K562 (cell line): ENCODE results near the gene CREB5. TPM values are rescaled to one million over a fixed set of nuclear protein-coding genes. Genes with fewer than 3 reads are reported as not detected.

Experiments
- ATAC-seq: fragments of 200-7000 bp; cut with Tn5 transposase; 3 replicates; pipeline ENCODE4 v1.9.1; 2020; ENCODE audit warnings: moderate library complexity
- BruUV-seq: library from RNA; stranded (reverse); fragments of 400-500 nt; replicated peaks from 2 replicates; lab custom pipeline; 2021; lab: Mats Ljungman, UMichigan
- CTCF ChIA-PET: fragments of 300-600 bp; formaldehyde crosslinking; extraction: SDS; loops from one replicate; lab custom pipeline; 2021; ENCODE audit warnings: low intra/inter-chr PET ratio; lab: Yijun Ruan, JAX
- POLR2A ChIA-PET: fragments of 300-600, 350-650 bp; sonication (Branson Sonifier 250); formaldehyde crosslinking; extraction: SDS; loops from one replicate; lab custom pipeline; 2021; ENCODE audit warnings: antibody characterized with exemption, inconsistent platforms; lab: Yijun Ruan, JAX
- DNase-seq, 4 experiments: peaks; one replicate each; pipeline versions ENCODE4 v3.0.0 to v3.0.0-alpha.2; 2011 to 2018; ENCODE audit warnings: low spot score in 3 of 4, mixed read lengths in 3 of 4; ENCODE audit errors: extremely low read depth in 1 of 4
- FAIRE-seq: peaks from 2 replicates; lab custom pipeline; 2011; peaks lifted over from hg19 to GRCh38; lab: Jason Lieb, UNC
- H2AFZ ChIP-seq: 2 replicates; pipeline ENCODE4 v1.6.0; 2011; ENCODE audit warnings: low read depth, low read length, control low read depth, inconsistent platforms
- H3K27ac ChIP-seq: fragments of 200-600 bp; 3 replicates; pipeline ENCODE4 v1.8.0; 2011; ENCODE audit warnings: low read depth, mild to moderate bottlenecking, control low read depth, inconsistent platforms, low read length, moderate library complexity, mixed read lengths; ENCODE audit errors: extremely low read depth
- H3K27me3 ChIP-seq, 2 experiments: fragments of 300-600 bp in 1 of 2; 2 replicates in 1 of 2; 3 replicates in 1 of 2; pipeline versions ENCODE4 v1.6.0 to v1.8.0; 2011; ENCODE audit warnings: inconsistent platforms in 2 of 2, low read length in 2 of 2, mild to moderate bottlenecking in 1 of 2, mixed read lengths in 1 of 2, moderate library complexity in 1 of 2; ENCODE audit not compliant: control insufficient read depth in 2 of 2, insufficient read depth in 2 of 2
- H3K36me3 ChIP-seq: fragments of 300-600 bp; 3 replicates; pipeline ENCODE4 v1.8.0; 2011; ENCODE audit warnings: mild to moderate bottlenecking, low read length, inconsistent platforms; ENCODE audit not compliant: control insufficient read depth, insufficient read depth
- H3K4me1 ChIP-seq, 2 experiments: fragments of 200-600 bp in 1 of 2; replicated peaks in 1 of 2; 2 replicates in 1 of 2; 3 replicates in 1 of 2; pipeline versions ENCODE4 v1.5.1 to v1.8.0; 2011; ENCODE audit warnings: inconsistent platforms in 2 of 2, low read length in 2 of 2, mild to moderate bottlenecking in 1 of 2, mixed read lengths in 1 of 2, moderate library complexity in 1 of 2; ENCODE audit not compliant: control insufficient read depth in 2 of 2, insufficient read depth in 2 of 2
- H3K4me2 ChIP-seq: 2 replicates; pipeline ENCODE4 v1.6.1; 2011; ENCODE audit warnings: low read length, control low read depth, inconsistent platforms, mixed read lengths; ENCODE audit not compliant: insufficient read depth
- H3K4me3 ChIP-seq: fragments of 200-600 bp; sonication (generic), shearing (Covaris generic); 2 replicates; pipeline ENCODE4 v1.5.1; 2016; ENCODE audit warnings: control low read depth, inconsistent platforms
- H3K79me2 ChIP-seq: fragments of 200-600 bp; 3 replicates; pipeline ENCODE4 v1.8.0; 2011; ENCODE audit warnings: low read length, inconsistent platforms; ENCODE audit not compliant: control insufficient read depth, insufficient read depth
- H3K9ac ChIP-seq, 2 experiments: 2 replicates each; pipeline versions ENCODE4 v1.6.0 to v1.6.1; 2011; ENCODE audit warnings: low read depth in 2 of 2, low read length in 2 of 2, control low read depth in 1 of 2, inconsistent platforms in 1 of 2, mild to moderate bottlenecking in 1 of 2, mixed read lengths in 1 of 2; ENCODE audit not compliant: insufficient read depth in 1 of 2
- H3K9me1 ChIP-seq: one replicate; pipeline ENCODE4 v1.6.0; 2011; ENCODE audit warnings: inconsistent platforms, mild to moderate bottlenecking, low read length, moderate library complexity; ENCODE audit not compliant: control insufficient read depth, insufficient read depth
- H3K9me3 ChIP-seq: replicated peaks from 2 replicates; pipeline ENCODE4 v1.5.1; 2011; ENCODE audit warnings: low read depth, low read length, inconsistent platforms; ENCODE audit not compliant: control insufficient read depth, insufficient read depth
- H4K20me1 ChIP-seq: replicated peaks from 2 replicates; pipeline ENCODE4 v1.6.1; 2011; ENCODE audit warnings: low read length, inconsistent platforms, mixed read lengths; ENCODE audit not compliant: control insufficient read depth, insufficient read depth
- BMI1 ChIP-seq: fragments of 150-350 bp; IDR thresholded peaks from 2 replicates; pipeline ENCODE4 v1.6.1; 2014; ENCODE audit warnings: low read length
- BRD9 ChIP-seq: fragments of 450-650 bp; IDR thresholded peaks from 2 replicates; pipeline ENCODE4 v1.6.1; 2018; ENCODE audit warnings: low read depth; ENCODE audit not compliant: partially characterized antibody
- CHAMP1 ChIP-seq: fragments of 450-650 bp; IDR thresholded peaks from 2 replicates; pipeline ENCODE4 v1.6.1; 2016; ENCODE audit warnings: mild to moderate bottlenecking
- FOSL1 ChIP-seq: fragments of 200-800 bp; sonication (Bioruptor generic); conservative IDR thresholded peaks from 2 replicates; pipeline ENCODE4 v1.6.1; 2016; ENCODE audit warnings: missing genetic modification characterization, missing compliant biosample characterization
- GABPB2 ChIP-seq: fragments of 250-450 bp; sonication (Bioruptor Pico); conservative IDR thresholded peaks from 2 replicates; pipeline ENCODE4 v1.5.1; 2021; ENCODE audit warnings: mild to moderate bottlenecking
- KLF1 ChIP-seq: fragments of 450-650 bp; IDR thresholded peaks from 2 replicates; pipeline ENCODE4 v1.6.1; 2016; ENCODE audit warnings: missing genetic modification characterization, missing compliant biosample characterization
- LARP7 ChIP-seq: fragments of 450-650 bp; IDR thresholded peaks from 2 replicates; pipeline ENCODE4 v1.6.1; 2016
- MCM2 ChIP-seq: fragments of 450-650 bp; IDR thresholded peaks from 2 replicates; pipeline ENCODE4 v1.6.1; 2017; ENCODE audit warnings: low read depth, mild to moderate bottlenecking
- MED1 ChIP-seq: sonication (generic); formaldehyde crosslinking; IDR thresholded peaks from 2 replicates; pipeline ENCODE4 v1.8.1; 2023; ENCODE audit warnings: missing genetic modification reagents, borderline replicate concordance
- MYBL2 ChIP-seq, 2 experiments: fragments of 450-650 bp in 1 of 2; sonication (generic) in 1 of 2; formaldehyde crosslinking in 1 of 2; IDR thresholded peaks; 2 replicates each; pipeline versions ENCODE4 v1.6.1 to v1.8.1; 2017 to 2022; ENCODE audit warnings: borderline replicate concordance in 1 of 2, inconsistent platforms in 1 of 2, low read depth in 1 of 2, mild to moderate bottlenecking in 1 of 2, missing genetic modification reagents in 1 of 2, moderate library complexity in 1 of 2
- PHB ChIP-seq: fragments of 250-450 bp; sonication (Bioruptor Pico); IDR thresholded peaks from 2 replicates; pipeline ENCODE4 v1.5.0; 2021
- PRMT5 ChIP-seq: sonication (generic); formaldehyde crosslinking; IDR thresholded peaks from 2 replicates; pipeline ENCODE4 v1.5.0; 2020; ENCODE audit warnings: missing genetic modification reagents
- RBM17 ChIP-seq: fragments of 200-400 bp; formaldehyde crosslinking; IDR thresholded peaks from 2 replicates; pipeline ENCODE4 v1.6.1; 2017; ENCODE audit warnings: low read depth, mild to moderate bottlenecking, low read length, borderline replicate concordance
- RNF219 ChIP-seq: fragments of 250-450 bp; sonication (Bioruptor Pico); IDR thresholded peaks from 2 replicates; pipeline ENCODE4 v1.5.0; 2022; ENCODE audit warnings: mild to moderate bottlenecking
- TARDBP ChIP-seq: fragments of 450-650 bp; IDR thresholded peaks from 2 replicates; pipeline ENCODE4 v1.6.1; 2016
- ZNF253 ChIP-seq: fragments of 250-450 bp; sonication (Bioruptor Pico); conservative IDR thresholded peaks from 2 replicates; pipeline ENCODE4 v1.6.1; 2021; ENCODE audit warnings: mild to moderate bottlenecking
- ZNF655 ChIP-seq: fragments of 250-450 bp; sonication (Bioruptor Pico); IDR thresholded peaks from 2 replicates; pipeline ENCODE4 v1.5.0; 2021
- ZNF707 ChIP-seq: fragments of 250-450 bp; sonication (Bioruptor Pico); conservative IDR thresholded peaks from 2 replicates; pipeline ENCODE4 v1.8.0; 2022; ENCODE audit warnings: inconsistent platforms, mild to moderate bottlenecking, moderate library complexity
- ZNF830 ChIP-seq: fragments of 250-450 bp; sonication (Bioruptor Pico); IDR thresholded peaks from 2 replicates; pipeline ENCODE4 v1.5.0; 2021; ENCODE audit warnings: mild to moderate bottlenecking
- WGBS: fragments of 100-300 bp; shearing (Covaris generic); methylation state at CpG from one replicate; pipeline ENCODE4 v1.1.6; 2016; ENCODE audit warnings: low coverage, mixed read lengths; ENCODE audit not compliant: insufficient coverage; ENCODE audit errors: missing lambda C conversion rate; 5-methylcytosine and 5-hydroxymethylcytosine counted together
- in situ Hi-C: fragments of 300-500 bp; cut with MboI; formaldehyde crosslinking; loops from 4 replicates; pipeline ENCODE4 v1.15.0; 2018; ENCODE audit warnings: inconsistent platforms, mixed read lengths
- intact Hi-C: fragments of 100-400 bp; cut with micrococcal nuclease; formaldehyde crosslinking; loops from 2 replicates; pipeline ENCODE4 v1.14.2; 2022
- polyA plus RNA-seq, 8 experiments: library from polyadenylated mRNA; depleted of rRNA in 4 of 8; stranded (reverse) in 5 of 8; unstranded in 3 of 8; fragments of >200 nt; fragmentation: Nextera tagmentation in 2 of 8; fragmentation: Illumina TruSeq in 1 of 8; extraction: Ambion mirVana in 2 of 8; extraction: Trizol in 1 of 8; gene quantifications; 2 replicates each; pipeline versions ENCODE4 v1.2.1 to v1.2.3, GENCODE V29; 2011 to 2014; ENCODE audit warnings: inconsistent platforms in 1 of 8, missing spikeins in 1 of 8
- total RNA-seq, 7 experiments: library from RNA; depleted of rRNA in 6 of 7; stranded (reverse); fragments of >200 nt in 6 of 7; fragmentation: Illumina TruSeq in 2 of 7; extraction: Trizol in 2 of 7; gene quantifications; 2 replicates each; pipeline versions ENCODE4 v1.2.1 to v1.2.3, GENCODE V29; 2011 to 2021; ENCODE audit warnings: low replicate concordance in 1 of 7

CREB5 gene
- total and polyA plus RNA-seq, 9 of the 15 experiments (the other 6 are each of a cell fraction or from before 2014, with no cell fraction given): 0.33 to 6.4 (median 1.8) TPM

- Histone ChIP-seq H3K9me1 (no peaks in the 10 kb centered on the region), H3K4me2 (no peak overlapping the region), H3K79me2 (no peaks in the 10 kb centered on the region), H2AFZ (no peak overlapping the region), H3K4me3 (no peak overlapping the region), H3K4me1 (no peaks in the 10 kb centered on the region), H3K9ac (no peak overlapping the region), H3K9me3 (no peaks in the 10 kb centered on the region), H3K36me3 (no peaks in the 10 kb centered on the region), H3K27ac (no peak overlapping the region), H3K27me3 (peaks cover 0 to 4% of the 10 kb centered on the region in 2 experiments; a peak in 2 of 5 replicates), H4K20me1 (no peaks in the 10 kb centered on the region)
- no TSS peak for BruUV-seq
- POLR2A ChIA-PET: no interaction called here
- in situ Hi-C loops: no loop called here
- no peak for ATAC-seq
- no peak for DNase-seq
- intact Hi-C loops: no loop called here
- 2% methylated on average over 7 of the region's 8 CpGs for WGBS
- TF ChIP-seq RNF219 (no peak), MED1 (CRISPR knock-in tag) (no peak), BRD9 (no peak), GABPB2 (CRISPR knock-in tag) (no peak), ZNF830 (CRISPR knock-in tag) (no peak), FOSL1 (no peak), BMI1 (no peak), MCM2 (no peak), LARP7 (no peak), ZNF253 (no peak), TARDBP (no peak), KLF1 (tag) (no peak), CHAMP1 (no peak), MYBL2 (IDR thresholded peaks at IDR 0.05; ENCODE audit: low read depth) (no peak), MYBL2 (CRISPR knock-in tag; IDR thresholded peaks at IDR 0.05; ENCODE audit: borderline replicate concordance) (no peak), ZNF707 (CRISPR knock-in tag) (no peak), PRMT5 (CRISPR knock-in tag) (no peak), ZNF655 (CRISPR knock-in tag) (no peak), RBM17 (no peak), PHB (no peak)
- TF ChIP-seq, all 486 proteins: peak for 0
- CTCF ChIA-PET: no interaction called here
- no peak for FAIRE-seq
Observed at GRCh38 chr7:28729281-28729680, 317.0 kb downstream of the CREB5 start.
